IPS-18c (cell line): ENCODE results near the gene KCTD17.

Source experiments
- H3K4me3 ChIP-seq: 2 replicates; pipeline ENCODE4 v1.7.0; 2013; ENCODE audit warnings: low read depth, mild to moderate bottlenecking, low read length, moderate library complexity; ENCODE audit not compliant: insufficient read depth
- H3K9me3 ChIP-seq: one replicate; pipeline ENCODE4 v1.6.1; 2013; ENCODE audit warnings: mild to moderate bottlenecking, low read length, moderate library complexity; ENCODE audit not compliant: control insufficient read depth, insufficient read depth

The KCTD17 gene

DNA sequence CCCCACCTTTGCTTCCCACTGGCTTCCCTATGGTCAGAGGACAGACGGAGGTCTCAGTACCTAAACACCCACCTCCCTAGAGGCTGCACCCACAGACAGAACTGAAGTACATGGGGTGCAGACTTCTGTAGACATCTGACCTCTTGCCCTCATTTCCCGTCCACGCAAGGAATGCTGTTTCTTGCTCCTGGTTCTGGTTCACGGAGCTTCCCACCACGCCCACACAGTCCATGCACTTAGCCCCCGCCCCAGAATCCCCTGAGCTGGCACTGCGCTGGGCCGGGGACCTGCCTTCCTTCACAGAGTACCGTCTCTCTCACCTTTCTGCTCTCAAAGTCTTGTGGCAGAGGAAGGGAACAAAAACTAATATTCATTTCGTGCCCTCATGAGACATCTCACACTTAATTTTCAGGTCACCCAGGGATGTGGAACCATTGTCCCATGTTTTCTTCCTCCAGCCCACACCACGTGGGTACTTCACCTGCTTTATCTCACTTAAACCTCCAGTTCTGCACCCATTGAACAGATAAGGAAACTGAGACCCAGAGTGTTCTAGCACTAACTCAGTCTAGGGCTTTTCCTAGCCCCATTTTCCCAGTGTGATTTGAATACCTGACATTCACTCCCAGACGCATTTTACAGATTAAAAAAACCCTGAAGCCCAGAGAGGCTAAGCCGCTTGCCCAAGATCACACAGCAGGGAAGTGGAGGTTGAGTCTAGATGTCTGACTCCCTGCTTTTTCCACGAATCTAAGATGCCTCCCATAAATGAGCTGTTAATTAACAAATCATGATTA lies 52.3 kb downstream of the KCTD17 start:
- H3K4me3 ChIP-seq, result no peak overlapping the region

GRCh38 chr22:37105154-37105553 lies 53.6 kb downstream of the KCTD17 start:
- Histone ChIP-seq H3K9me3 (no peaks in the 10 kb centered on the region), H3K4me3 (no peak overlapping the region)

More for the DNA sequence above, 52.3 kb downstream of the KCTD17 start:
- H3K9me3 ChIP-seq, result no peaks in the 10 kb centered on the region

DNA sequence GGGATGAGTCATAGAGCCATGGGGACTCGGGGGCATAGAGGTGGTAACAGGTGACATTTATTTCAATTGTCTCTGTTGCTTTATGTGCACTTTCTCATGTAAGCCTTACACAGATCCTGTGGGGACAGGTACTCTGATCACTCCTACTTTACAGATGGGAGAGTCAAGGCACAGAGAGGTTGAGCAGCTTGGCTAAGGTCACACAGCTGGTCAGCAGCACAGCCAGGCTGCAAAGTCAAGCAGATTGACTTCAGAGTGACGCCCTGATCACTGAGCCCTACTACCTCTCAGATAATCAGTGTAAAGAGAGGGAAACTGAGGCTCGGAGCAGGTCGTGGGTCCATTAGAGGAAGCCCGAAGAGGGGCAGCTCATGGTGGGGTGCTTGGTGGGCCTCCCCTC lies 54.4 kb downstream of the KCTD17 start:
- Histone ChIP-seq H3K4me3 (no peak overlapping the region), H3K9me3 (no peaks in the 10 kb centered on the region)

- Histone ChIP-seq H3K9me3 (no peaks in the 10 kb centered on the region), H3K4me3 (no peak overlapping the region)
Observed at GRCh38 chr22:37107816-37108621, 56.5 kb downstream of the KCTD17 start.

DNA sequence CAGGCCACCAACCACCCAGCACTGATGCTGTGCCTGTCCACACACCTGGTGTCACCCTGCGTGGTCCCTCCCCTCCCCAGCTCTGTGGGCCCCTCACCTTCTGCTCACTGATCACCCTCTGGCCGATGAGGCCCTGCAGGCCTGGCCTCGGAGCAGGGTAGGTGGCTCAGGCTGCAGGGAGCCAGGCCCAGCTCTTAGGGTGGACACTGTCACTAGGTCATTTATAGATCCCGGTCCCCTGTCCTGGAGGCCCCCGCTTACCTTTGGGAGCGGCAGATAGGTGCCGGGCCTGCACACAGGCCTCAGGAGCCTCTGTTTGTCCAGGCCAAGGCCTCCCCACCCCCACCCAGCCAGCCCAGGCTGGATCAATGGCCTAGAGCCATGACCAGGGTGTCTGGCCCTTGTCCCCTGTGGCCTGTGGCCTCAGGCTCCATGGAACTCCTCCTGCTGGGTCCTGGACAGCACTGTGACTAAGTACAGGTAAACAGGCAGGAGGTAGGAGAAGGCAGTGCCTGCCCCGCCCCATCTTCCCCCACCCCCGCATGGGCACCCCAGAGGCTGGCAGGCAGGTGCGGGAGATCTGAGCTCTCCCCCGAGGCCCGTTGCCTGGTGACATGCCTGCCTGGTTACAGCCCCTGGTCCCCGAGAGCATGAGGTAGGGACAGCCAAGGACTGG lies 57.8 kb downstream of the KCTD17 start, which contains the start of gene TMPRSS6:
TSS of gene TMPRSS6 (minus strand) at position 472 of the 676 bp plus-strand sequence. CDS start 6,296 bp downstream, outside the sequence.
- Histone ChIP-seq H3K9me3 (no peaks in the 10 kb centered on the region), H3K4me3 (no peak within 1 kb of the TSS)

DNA sequence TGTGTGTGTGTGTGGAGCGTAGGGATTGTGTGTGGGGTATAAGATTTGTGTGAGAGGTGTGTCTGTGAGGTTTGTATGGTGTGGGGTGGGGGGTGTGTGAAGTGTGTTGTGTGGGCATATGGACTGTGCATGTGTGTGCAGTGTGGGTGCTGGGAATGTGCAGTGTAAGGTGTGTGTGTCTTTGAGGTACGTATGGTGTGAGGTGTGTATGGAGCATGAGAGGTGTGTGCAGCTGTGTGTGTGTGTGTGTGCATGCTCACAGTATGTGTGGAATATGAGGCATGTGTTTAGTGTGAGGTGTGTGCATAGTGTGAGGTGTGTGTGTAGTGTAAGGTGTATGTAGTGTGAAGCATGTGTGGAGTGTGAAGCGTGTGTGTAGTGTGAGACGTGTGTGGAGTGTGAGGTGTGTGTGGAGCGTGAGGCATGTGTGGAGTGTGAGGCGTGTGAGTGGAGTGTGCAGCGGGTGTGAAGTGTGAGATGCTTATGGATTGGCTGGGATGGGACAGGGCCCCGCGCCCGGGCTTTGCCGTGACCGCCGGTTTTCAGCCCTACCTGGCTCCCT lies 59.7 kb downstream of the KCTD17 start:
- Histone ChIP-seq H3K4me3 (no peak overlapping the region), H3K9me3 (no peaks in the 10 kb centered on the region)

GRCh38 chr22:37112084-37112728 lies 60.7 kb downstream of the KCTD17 start:
- no peak overlapping the region for H3K4me3 ChIP-seq

More at GRCh38 chr22:37112084-37112728, 60.7 kb downstream of the KCTD17 start:
- no peaks in the 10 kb centered on the region for H3K9me3 ChIP-seq
